Muscle of arm (tissue), 14 donors: Measurements from ENCODE around the gene EEF1AKMT1. TPM values are rescaled to one million over a fixed set of nuclear protein-coding genes. Genes with fewer than 3 reads are reported as not detected.

Source experiments
- DNase-seq: peaks from one replicate; pipeline ENCODE4 v3.0.0-alpha.2; 2013
- long read RNA-seq, 11 donors: transcript quantifications; one replicate each; lab custom pipeline, GENCODE V29; 2026
- polyA plus RNA-seq, 12 donors: library from polyadenylated mRNA; unstranded; fragments of 120-200 nt; gene quantifications; one replicate each; pipeline ENCODE4 v1.2.1, GENCODE V29; 2013; ENCODE audit not compliant: insufficient read length in 12 of 12

Gene EEF1AKMT1, protein sequence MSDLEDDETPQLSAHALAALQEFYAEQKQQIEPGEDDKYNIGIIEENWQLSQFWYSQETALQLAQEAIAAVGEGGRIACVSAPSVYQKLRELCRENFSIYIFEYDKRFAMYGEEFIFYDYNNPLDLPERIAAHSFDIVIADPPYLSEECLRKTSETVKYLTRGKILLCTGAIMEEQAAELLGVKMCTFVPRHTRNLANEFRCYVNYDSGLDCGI
- 10 to 100 TPM in 9 of 12 donors, 1 to 10 TPM in 1, not detected in 2; 9.9 to 17.1 (median 13.8) TPM for polyA plus RNA-seq
- long read RNA-seq, donor 1, transcript EEF1AKMT1-202 (5 exons, 1,042 nt) = major isoform, 11 of 12 reads
- long read RNA-seq, donor 1, partial matches to known transcripts = 0 of 12 reads
- long read RNA-seq, donor 1, other reads (novel, unspliced or antisense) = 0 of 12 reads
- long read RNA-seq, donor 2, transcript EEF1AKMT1-202 (5 exons, 1,042 nt) = major isoform, 9 of 9 reads
- long read RNA-seq, donor 2, partial matches to known transcripts = 0 of 9 reads
- long read RNA-seq, donor 2, other reads (novel, unspliced or antisense) = 0 of 9 reads
- long read RNA-seq, donor 3, partial matches to known transcripts = 0 of 4 reads
- long read RNA-seq, donor 3, other reads (novel, unspliced or antisense) = 0 of 4 reads
- long read RNA-seq, donor 4, partial matches to known transcripts = 0 of 4 reads
- long read RNA-seq, donor 4, other reads (novel, unspliced or antisense) = 0 of 4 reads
- long read RNA-seq, donor 5, transcript EEF1AKMT1-202 (5 exons, 1,042 nt) = major isoform, 16 of 16 reads
- long read RNA-seq, donor 5, partial matches to known transcripts = 0 of 16 reads
- long read RNA-seq, donor 5, other reads (novel, unspliced or antisense) = 0 of 16 reads
- long read RNA-seq, donor 6, partial matches to known transcripts = 0 of 6 reads
- long read RNA-seq, donor 6, other reads (novel, unspliced or antisense) = 0 of 6 reads
- long read RNA-seq, donor 7, partial matches to known transcripts = 0 of 2 reads
- long read RNA-seq, donor 7, other reads (novel, unspliced or antisense) = 0 of 2 reads
- long read RNA-seq, donor 8, transcript EEF1AKMT1-202 (5 exons, 1,042 nt) = major isoform, 6 of 6 reads
- long read RNA-seq, donor 8, partial matches to known transcripts = 0 of 6 reads
- long read RNA-seq, donor 8, other reads (novel, unspliced or antisense) = 0 of 6 reads
- long read RNA-seq, donor 9, transcript EEF1AKMT1-202 (5 exons, 1,042 nt) = major isoform, 6 of 7 reads
- long read RNA-seq, donor 9, partial matches to known transcripts = 0 of 7 reads
- long read RNA-seq, donor 9, other reads (novel, unspliced or antisense) = 0 of 7 reads
- long read RNA-seq, donor 10, transcript EEF1AKMT1-202 (5 exons, 1,042 nt) = major isoform, 6 of 6 reads
- long read RNA-seq, donor 10, partial matches to known transcripts = 0 of 6 reads
- long read RNA-seq, donor 10, other reads (novel, unspliced or antisense) = 0 of 6 reads
- long read RNA-seq, donor 11, transcript EEF1AKMT1-202 (5 exons, 1,042 nt) = major isoform, 6 of 6 reads
- long read RNA-seq, donor 11, partial matches to known transcripts = 0 of 6 reads
- long read RNA-seq, donor 11, other reads (novel, unspliced or antisense) = 0 of 6 reads

DNA sequence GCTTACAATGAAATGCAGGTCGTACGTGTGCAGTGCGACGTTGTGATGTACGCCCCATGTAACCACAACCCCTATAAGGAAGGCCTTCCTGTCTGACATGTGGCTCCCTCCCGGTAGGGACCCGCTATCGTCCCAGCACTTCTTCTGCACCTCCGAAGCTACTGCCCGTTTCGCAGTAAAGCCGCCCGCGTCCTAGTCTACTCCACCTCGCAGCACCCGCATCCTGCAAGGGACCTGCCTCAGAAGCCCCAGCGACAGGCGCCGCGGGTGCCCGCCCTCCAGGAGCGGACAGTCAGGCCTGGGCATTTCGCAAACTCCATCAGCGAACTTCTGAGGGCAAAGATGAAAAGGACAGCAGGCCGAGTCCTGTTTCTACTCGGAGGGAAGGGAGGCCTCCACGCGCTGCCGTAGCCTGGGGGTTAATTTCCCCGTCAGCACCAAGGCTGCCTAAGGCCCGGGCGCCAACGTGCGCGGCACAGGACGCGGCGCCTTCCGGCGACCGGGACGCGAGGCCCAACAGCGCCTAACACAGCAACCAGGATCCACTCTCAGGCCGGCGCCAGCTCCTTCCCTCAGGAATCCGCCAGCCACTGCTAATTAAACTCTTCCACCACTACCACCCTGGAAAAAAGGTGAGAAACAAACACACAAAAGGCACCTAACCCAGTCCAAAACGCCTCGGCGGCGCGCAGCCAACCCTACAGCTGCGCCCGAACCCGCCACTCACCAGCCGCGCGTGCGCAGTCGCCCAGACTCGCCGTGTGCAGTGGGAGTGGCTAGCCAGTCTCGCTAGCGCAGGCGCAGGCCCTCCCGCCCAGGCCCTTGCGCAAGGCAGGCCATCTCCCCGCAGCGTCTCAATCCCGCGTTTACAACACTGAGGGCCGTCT is at the start of gene EEF1AKMT1:
TSS of gene EEF1AKMT1 (minus strand) at position 768 of the 887 bp plus-strand sequence. CDS start 16,363 bp downstream, outside the sequence.
- peak; percentile 95 for DNase-seq

DNA sequence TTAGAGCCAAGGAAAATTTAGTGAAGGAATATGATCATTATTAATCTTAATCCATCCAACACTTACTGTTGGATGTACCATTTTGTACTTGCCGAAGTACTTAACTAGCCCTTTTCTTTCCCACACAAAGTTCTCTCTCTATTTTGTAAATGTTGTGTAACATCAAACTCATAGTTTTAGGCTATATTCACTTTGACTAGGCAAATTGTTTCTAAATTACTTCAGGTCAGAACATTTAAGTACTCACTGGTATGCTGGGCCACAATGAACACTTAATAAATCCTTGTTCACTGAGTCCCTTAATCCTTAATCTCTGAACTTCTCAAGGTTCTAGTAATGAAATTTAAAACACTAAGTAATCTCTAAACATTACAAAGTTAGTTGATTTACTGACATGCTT is 49.3 kb upstream of the EEF1AKMT1 start:
- no peak for DNase-seq

DNA sequence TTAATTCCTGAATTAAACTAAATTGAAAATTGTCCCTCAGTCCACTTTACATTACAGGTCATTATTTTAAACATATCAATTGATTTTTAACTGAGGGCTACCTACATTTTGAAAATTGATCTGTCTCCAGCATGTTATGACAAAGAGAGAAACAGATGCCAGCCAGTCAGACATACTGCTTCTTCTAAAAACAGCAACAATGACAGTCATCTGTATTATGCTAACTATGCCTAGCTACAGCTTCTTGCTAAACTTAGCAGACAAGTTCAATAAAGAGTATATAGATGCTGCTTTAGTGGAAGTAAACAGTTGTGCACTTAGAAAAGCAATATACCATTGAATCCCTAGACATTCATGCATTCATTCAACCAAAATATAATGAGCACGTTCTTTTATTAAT is 48.6 kb upstream of the EEF1AKMT1 start:
- no peak for DNase-seq

DNA sequence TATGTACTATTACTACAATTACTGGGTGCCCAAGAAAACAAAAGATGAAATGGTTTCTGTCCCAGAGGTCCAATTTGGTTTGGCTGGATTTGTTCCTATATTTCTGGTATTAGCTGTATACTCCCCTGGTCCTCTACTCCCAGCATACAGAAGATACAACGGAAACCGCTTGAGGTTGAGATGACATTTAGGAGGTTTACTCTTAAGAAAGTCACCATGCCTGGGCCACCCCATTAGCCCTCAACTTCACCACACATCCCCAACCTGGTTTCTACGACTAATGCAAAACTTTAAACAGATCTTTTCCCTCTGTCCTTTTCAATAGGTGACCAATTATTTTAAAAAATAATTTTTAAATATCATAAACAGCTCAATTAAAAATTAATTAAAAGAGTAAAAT is 46.0 kb upstream of the EEF1AKMT1 start:
- DNase-seq = no peak

DNA sequence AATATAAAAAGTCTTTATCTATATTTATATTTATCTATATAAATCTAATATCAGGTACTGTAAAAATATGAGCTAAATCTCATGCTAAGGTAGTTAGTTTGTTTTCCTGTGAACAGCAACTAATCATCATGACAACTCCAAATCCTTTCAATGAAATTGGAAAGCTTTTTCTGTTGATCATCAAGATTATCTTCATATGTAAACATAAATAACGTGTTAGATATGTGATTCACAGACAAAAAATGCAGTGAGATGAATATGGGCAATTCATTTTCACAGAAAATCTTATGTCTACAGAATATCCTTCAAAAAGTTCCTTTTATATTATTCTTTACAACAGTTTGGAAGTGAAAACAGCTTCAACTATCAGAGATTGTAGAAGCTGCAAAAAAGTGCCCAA is 41.7 kb upstream of the EEF1AKMT1 start:
- DNase-seq = no peak

DNA sequence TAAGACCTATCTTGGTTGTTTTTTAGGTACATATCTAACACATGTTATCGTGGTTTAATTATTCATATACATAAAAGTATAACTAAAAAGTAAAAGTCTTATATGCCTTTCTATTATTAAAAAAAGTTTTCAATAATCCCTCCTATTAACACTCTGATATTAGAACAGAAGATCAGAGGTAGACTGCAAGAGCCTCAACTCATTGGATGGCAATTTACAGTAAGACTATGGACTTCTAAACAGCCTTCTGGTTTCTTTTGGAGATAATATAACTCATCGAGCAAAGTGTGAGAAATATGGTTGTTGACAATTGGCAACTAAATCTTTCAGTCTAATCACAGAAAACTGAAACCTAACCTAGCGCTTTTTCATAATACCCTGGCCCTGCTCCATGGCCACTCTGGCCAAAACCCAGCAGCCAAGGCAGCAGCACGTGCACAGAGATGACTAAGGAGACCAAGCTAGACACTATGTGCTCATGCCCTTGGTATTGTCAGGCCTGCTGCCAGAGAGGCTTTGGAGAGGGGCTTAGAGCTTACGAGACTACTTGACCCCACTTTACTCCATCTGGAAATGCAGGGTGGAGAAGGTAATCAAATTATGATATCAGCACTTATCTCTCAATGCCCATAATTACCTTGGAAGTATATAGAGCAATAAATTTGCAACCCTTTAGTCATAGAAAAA is 40.6 kb upstream of the EEF1AKMT1 start:
- DNase-seq = peak; percentile 60

DNA sequence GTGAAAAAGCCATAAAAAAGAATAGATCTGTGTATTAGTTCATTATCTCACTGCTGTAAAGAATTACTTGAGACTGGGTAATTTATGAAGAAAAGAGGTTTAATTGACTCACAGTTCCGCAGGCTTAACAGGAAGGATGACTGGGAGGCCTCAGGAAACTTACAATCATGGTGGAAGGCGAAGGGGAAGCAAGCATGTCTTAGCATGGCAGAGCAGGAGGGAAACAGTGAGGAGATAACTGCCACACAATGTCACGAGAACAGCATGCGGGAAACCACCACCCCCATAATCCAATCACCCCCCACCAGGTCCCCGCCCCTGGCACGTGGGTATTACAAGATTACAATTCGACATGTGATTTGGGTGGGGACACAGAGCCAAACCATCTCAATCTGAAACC is 39.1 kb upstream of the EEF1AKMT1 start:
- no peak for DNase-seq

DNA sequence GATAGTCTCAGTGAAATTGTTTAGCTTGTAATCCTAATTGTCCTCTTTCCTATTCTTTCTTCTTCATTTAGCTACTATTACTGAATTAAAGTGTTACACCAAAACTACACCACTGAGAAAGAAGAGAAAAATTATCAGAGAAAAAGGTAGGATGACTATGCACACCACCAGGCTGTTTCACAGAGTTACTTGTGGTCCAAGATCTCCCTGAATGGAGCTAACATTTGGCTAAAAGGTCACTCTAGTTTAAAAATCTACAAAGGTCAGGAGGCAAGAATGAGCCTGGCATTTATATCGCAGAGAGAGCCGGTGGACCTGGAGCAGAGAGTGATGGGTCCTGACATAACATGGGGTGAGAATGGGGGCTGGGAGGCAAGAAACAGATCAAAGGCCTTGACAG is 37.0 kb upstream of the EEF1AKMT1 start:
- DNase-seq = no peak

DNA sequence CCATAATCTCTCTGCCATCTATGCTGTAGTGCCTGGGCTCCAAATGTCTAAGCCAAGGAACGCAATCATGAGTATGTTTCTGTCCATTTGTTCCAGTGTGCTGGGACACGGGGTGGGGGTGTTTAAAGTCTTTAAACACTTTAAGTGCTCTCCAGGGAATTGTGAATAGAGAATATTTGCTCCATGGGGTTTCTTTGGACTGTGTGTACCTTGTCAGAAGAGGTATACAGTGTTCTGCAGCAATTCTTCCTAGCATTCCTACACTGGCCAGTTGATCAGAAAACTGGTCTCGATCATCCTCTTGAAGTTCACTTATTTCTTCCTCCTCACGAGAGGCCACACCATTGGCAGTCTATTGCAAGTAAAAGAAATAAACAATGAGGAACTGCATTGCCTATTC is 35.1 kb upstream of the EEF1AKMT1 start:
- DNase-seq = no peak

DNA sequence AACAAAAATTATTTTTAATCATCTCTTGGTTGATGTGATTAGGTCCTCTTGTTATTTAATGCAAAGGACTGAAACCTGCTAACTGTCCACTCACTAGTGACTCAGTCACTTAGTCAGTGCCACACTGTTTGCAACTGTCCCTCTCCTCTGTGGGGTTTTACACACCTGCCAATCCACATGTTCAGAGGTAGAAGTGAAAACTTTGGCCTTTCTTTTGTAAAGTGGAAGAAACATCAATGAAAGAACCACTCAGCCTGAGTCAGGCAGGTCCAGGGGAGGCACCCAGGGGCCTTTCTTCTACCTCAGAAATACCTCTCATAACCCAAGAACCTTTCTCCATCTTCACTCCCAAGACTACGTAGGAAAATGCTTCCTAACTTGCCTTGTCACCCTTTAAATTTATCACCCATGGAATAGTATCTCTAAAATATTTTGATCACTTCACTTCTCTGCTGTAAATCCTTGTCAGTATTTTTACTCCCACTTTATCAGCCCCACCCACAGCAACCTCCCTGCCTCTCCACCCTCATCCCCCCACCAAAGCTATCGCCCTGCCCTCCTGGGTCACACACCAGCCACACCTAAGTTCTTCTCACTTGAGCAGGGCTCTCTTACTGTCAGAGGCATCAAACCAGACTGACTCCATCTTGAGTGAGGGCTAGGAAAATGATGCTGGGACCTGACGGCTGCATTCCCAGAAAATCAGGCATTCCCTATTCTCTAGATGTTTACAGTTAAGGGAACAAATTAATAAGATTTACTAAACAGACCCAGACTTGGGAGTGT is 29.6 kb upstream of the EEF1AKMT1 start:
- no peak for DNase-seq

DNA sequence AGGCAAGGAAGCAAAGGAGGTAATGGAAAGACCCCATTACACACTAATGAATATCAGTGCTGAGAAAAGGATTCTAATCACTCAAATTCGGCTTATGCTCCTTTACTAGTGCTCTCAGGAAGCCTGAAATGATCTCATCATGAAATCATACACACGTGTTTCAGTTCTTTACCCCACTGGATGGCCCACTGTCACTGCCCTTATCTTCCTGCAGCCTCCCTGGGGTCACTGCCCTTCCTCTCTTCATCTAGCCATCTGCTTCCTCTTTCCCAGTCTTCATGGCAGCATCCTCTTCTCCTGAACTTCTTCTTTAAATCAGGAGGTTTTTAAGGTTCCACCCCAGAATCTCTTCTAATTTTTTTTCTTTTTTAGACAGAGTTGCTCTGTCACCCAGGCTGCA is 27.9 kb upstream of the EEF1AKMT1 start:
- no peak for DNase-seq

DNA sequence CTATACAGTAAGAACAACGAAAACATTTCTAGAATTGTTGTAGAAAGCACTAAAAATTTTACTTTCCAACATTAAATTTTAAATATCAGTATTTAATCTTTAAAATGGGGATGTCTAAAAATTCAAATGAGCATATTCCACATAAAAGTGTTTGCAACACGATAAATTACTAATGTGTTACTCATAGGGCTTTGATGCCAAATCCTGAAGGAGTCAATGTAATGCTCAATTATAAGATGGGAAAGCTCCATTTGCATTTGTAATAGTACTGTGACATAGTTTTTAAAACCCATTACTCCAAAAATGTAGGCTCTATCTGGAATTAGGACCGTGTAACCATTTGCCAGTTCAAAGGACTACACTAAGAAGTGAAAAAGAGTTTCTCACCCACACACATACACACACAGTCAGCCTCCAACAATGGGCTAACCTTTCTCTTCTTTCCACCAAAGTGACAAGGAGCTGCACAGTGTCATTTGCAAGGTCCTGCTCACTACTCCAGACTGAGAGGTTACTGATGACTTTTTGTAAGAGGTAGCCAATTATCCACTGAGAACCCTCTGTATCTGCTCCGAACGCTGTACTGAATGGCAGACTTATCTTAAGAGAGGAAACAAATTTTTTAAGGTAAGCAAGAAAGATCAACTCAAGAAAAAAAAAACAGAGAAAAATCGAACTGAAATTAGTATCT is 26.1 kb upstream of the EEF1AKMT1 start:
- DNase-seq = no peak

DNA sequence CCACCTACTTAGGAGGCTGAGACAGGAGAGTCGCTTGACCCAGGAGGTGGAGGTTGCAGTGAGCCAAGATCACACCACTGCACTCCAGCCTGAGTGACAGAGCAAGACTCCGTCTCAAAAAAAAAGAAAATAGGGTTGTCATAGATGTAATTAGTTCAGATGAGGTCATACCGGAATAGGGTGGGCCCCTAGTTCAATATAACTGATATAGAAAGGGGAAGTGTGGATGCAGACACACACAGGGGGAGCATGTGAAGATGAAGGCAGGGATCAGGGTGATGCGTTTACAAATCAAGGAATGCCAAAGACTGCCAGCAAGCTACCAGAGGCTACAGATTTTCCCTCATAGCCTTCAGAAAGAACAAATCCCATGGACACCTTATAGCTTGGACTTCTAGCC is 24.3 kb upstream of the EEF1AKMT1 start:
- no peak for DNase-seq

DNA sequence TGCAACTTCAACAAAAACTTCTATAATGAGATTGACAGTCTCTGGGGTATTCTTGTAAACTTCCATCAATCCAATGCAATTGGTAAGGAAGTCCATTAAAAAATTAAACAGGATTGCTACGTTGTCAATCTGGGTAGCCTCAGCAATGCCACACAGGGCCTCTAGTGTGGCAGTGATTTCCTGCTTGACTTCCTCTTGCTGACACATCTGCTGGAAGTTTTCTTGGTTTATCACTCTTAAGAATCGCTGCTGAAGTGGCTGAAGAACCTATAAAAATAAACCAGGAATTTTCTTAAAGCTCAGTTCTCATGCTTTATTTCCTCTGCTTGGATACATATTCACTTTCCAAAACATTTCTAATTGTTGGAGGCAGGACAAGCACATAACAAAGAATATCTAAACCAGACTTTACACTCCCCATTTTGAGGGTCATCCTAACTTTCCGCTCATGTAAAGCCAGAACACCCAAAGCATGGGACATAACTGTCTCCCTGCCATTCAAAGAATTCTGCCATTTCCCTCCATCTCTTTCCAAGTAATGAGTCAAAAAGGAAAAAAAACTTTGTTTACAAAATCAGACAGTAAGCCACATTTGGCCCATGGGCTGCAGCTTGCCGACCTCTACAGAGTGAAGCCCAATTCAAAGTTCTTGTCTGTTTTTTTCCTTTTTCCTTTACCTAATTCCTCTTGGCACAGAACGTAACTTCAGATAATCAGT is 23.2 kb upstream of the EEF1AKMT1 start:
- DNase-seq = peak; percentile 39

DNA sequence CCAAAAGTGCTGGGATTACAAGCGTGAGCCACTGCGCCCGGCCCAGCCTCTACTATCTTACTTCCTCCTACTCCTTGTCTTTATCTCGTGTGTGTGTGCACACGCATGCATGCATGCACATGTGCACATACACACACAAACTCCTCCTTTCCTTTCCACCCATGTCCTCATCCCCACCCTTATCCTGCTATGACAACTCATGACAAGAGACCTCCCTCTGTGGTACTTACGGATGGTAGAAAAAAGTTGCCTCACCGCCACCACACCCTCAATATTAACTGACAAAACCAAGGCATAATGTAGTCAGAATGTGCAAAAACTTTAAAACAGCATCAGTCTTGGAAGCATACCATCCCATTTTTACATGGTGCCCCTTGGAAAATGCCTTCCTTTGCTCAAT is 15.9 kb upstream of the EEF1AKMT1 start:
- no peak for DNase-seq

DNA sequence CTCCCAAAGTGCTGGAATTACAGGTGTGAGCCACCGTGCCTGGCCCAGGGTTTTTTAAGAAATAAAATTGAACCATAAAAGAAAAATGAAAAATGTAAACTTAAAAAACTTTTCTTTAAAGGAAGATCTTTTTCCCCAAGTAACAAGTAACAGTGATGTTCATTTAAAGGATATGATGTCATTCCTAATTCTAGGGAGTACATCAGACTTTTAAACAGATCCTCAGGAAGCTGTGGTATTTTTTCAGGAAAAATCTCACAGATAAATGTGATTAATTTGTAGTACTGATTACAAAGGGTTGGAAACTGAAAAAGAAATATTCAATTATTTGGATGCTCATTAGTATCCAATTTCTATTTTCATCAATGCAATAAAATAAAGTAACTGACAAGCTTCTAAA is 14.6 kb upstream of the EEF1AKMT1 start:
- DNase-seq = no peak

DNA sequence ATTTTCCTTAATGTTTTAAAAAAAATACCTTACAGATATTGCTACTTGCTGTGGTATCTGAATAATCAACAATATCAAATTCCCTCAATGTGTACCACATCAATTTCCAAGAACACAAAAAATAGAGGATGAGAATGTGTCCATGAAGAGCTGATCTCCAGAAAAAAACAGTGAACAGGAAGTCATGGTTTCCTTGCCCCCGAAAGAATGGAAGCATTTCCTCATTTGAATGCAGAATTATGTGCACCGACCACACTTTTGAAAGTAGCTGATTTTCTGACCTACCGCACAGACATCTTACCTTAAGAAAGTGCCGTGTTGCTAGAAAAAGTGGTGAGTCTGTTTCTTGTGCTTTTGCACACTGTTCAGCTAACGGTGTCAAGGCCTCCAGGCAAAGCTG is 13.4 kb upstream of the EEF1AKMT1 start:
- no peak for DNase-seq
